GM18502 (cell line): ENCODE measurements around the gene TRAPPC12.

Experiments
- ATAC-seq: cut with Tn5 transposase; IDR thresholded peaks from one replicate; pipeline ENCODE4 v1.9.1; 2021; ENCODE audit warnings: mild to moderate bottlenecking; ENCODE audit not compliant: unreplicated experiment, poor library complexity

Gene TRAPPC12

GRCh38 chr2:3526871-3527270 is 147.4 kb downstream of the TRAPPC12 start:
- no peak for ATAC-seq

GRCh38 chr2:3527886-3528785 is 148.6 kb downstream of the TRAPPC12 start:
- no peak for ATAC-seq
